NB4 (cell line): ENCODE measurements around the gene ZCCHC14.

Experiments used
- DNase-seq: peaks from one replicate; pipeline ENCODE4 v3.0.0; 2010; ENCODE audit warnings: low read depth
- H3K4me3 ChIP-seq: one replicate; pipeline ENCODE4 v1.5.1; 2011; ENCODE audit warnings: mild to moderate bottlenecking, low read depth, low read length, moderate library complexity
- MAX ChIP-seq: IDR thresholded peaks from 2 replicates; pipeline ENCODE4 v1.6.1; 2011; ENCODE audit warnings: low read depth, low read length
- MYC ChIP-seq: IDR thresholded peaks from 2 replicates; pipeline ENCODE4 v1.6.1; 2011; ENCODE audit warnings: low read depth, low read length
- POLR2A ChIP-seq: IDR thresholded peaks from 2 replicates; pipeline ENCODE4 v1.6.1; 2011; ENCODE audit warnings: mild to moderate bottlenecking; ENCODE audit not compliant: insufficient read length; ENCODE audit errors: extremely low read depth
- TF ChIP-seq, protein P1 (sequence below): IDR thresholded peaks from one replicate; pipeline ENCODE4 v1.5.1; 2012; ENCODE audit warnings: low read depth, low read length

The ZCCHC14 gene

GRCh38 chr16:87409781-87410180, 83.0 kb downstream of the ZCCHC14 start:
- no peak for TF ChIP-seq MAX
- TF ChIP-seq, protein P1, sequence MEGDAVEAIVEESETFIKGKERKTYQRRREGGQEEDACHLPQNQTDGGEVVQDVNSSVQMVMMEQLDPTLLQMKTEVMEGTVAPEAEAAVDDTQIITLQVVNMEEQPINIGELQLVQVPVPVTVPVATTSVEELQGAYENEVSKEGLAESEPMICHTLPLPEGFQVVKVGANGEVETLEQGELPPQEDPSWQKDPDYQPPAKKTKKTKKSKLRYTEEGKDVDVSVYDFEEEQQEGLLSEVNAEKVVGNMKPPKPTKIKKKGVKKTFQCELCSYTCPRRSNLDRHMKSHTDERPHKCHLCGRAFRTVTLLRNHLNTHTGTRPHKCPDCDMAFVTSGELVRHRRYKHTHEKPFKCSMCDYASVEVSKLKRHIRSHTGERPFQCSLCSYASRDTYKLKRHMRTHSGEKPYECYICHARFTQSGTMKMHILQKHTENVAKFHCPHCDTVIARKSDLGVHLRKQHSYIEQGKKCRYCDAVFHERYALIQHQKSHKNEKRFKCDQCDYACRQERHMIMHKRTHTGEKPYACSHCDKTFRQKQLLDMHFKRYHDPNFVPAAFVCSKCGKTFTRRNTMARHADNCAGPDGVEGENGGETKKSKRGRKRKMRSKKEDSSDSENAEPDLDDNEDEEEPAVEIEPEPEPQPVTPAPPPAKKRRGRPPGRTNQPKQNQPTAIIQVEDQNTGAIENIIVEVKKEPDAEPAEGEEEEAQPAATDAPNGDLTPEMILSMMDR = no peak
- TF ChIP-seq POLR2A = no peak
- no peak for TF ChIP-seq MYC
- no peak overlapping the region for H3K4me3 ChIP-seq

DNA sequence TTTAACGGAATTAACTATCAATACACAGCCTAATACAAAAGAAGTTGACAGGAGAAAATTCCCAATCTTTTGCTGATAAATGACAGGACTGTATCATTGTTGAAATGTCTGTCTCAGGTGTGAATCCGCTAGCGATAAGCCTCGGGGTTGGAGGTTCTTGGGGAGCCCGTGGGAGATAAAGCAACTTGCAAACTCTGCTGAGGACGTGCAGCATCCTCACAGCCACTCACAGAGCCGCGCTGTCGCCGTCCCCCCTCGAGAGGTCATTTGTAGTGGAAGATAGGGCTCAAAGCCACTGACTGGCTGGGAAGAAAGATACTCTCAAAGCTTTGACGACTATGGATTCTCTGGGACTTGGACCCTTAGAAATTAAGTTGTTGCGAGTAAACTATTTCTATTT, 83.7 kb downstream of the ZCCHC14 start:
- TF ChIP-seq MAX = no peak
- TF ChIP-seq, protein P1 = no peak
- TF ChIP-seq MYC = no peak
- TF ChIP-seq POLR2A = no peak
- H3K4me3 ChIP-seq = no peak overlapping the region
- DNase-seq = no peak

More at GRCh38 chr16:87409781-87410180, 83.0 kb downstream of the ZCCHC14 start:
- DNase-seq = no peak

DNA sequence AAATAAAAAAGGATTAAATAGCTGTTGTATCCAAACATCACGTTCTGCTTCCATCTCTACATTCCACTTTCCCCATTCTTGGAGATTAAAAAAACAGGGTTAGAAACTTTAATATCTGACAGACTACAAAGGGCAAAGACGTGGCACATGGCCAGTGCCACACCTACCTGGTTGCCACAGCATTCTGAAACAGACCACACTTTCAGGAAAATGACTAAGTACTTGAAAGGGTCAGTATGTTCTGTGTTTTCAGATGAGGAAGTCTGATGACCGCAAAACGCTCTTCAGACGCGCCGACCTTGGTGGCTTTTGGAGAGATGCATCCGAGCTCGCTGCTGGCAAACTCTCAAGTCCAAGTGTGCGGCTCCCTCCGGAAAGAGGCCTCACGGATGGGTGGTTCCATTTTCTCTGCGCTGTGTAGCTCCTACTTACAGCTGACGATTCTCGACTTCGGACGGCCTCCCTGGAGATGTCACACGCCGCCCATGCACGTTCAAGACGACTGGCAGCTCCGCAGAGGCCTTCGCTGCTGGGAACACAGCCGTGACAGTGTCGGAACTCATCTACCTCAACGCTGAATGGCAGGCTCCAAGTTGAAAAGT, 85.2 kb downstream of the ZCCHC14 start:
- TF ChIP-seq, protein P1 = no peak
- TF ChIP-seq MAX (peak; percentile 94), MYC (peak; percentile 80), POLR2A (no peak)
- H3K4me3 ChIP-seq = peak overlapping the region; percentile 17
- peak; percentile 100 for DNase-seq

- DNase-seq = no peak
- no peak overlapping the region for H3K4me3 ChIP-seq
- TF ChIP-seq, protein P1 = no peak
- TF ChIP-seq POLR2A (no peak), MYC (no peak), MAX (no peak)
Observed at GRCh38 chr16:87406495-87407088, 86.2 kb downstream of the ZCCHC14 start.

GRCh38 chr16:87404764-87405625, 87.8 kb downstream of the ZCCHC14 start:
- TF ChIP-seq MAX = no peak
- no peak for TF ChIP-seq POLR2A
- TF ChIP-seq MYC = no peak
- TF ChIP-seq, protein P1 = no peak
- DNase-seq = no peak
- H3K4me3 ChIP-seq = no peak overlapping the region
